Neuron (in vitro differentiated cells): ENCODE results near the gene ETV6.

Experiments used
- H2AFZ ChIP-seq: one replicate; pipeline ENCODE4 v1.6.1; 2013; ENCODE audit warnings: low read depth, mild to moderate bottlenecking, inconsistent platforms, low read length, moderate library complexity
- H3K27me3 ChIP-seq: one replicate; pipeline ENCODE4 v1.6.1; 2013; ENCODE audit warnings: low read length; ENCODE audit not compliant: insufficient read depth
- H3K36me3 ChIP-seq: one replicate; pipeline ENCODE4 v1.6.1; 2013; ENCODE audit warnings: low read length; ENCODE audit not compliant: insufficient read depth
- H3K4me1 ChIP-seq: one replicate; pipeline ENCODE4 v1.6.1; 2013; ENCODE audit warnings: low read length; ENCODE audit not compliant: insufficient read depth
- H3K4me3 ChIP-seq: 2 replicates; pipeline ENCODE4 v1.5.1; 2013; ENCODE audit warnings: mild to moderate bottlenecking, low read length, moderate library complexity
- H3K9me3 ChIP-seq: one replicate; pipeline ENCODE4 v1.6.1; 2013; ENCODE audit warnings: low read length

The ETV6 gene

GRCh38 chr12:11782914-11783420, 133.5 kb downstream of the ETV6 start:
- peaks cover 4% of the 10 kb centered on the region for H3K4me1 ChIP-seq
- H3K36me3 ChIP-seq: no peaks in the 10 kb centered on the region
- H3K4me3 ChIP-seq: no peak overlapping the region
- H3K9me3 ChIP-seq: no peaks in the 10 kb centered on the region
- H3K27me3 ChIP-seq: no peaks in the 10 kb centered on the region
- no peak overlapping the region for H2AFZ ChIP-seq

- Histone ChIP-seq H3K9me3 (no peaks in the 10 kb centered on the region), H3K4me1 (no peaks in the 10 kb centered on the region), H3K36me3 (no peaks in the 10 kb centered on the region), H2AFZ (no peak overlapping the region), H3K27me3 (no peaks in the 10 kb centered on the region), H3K4me3 (no peak overlapping the region)
Measured at GRCh38 chr12:11785712-11786111, 136.2 kb downstream of the ETV6 start.

- Histone ChIP-seq H2AFZ (no peak overlapping the region), H3K36me3 (no peaks in the 10 kb centered on the region), H3K27me3 (no peaks in the 10 kb centered on the region), H3K9me3 (no peaks in the 10 kb centered on the region), H3K4me1 (no peaks in the 10 kb centered on the region), H3K4me3 (no peak overlapping the region)
Measured at GRCh38 chr12:11786638-11787365, 137.3 kb downstream of the ETV6 start.

- H3K4me3 ChIP-seq: no peak overlapping the region
- H3K9me3 ChIP-seq: no peaks in the 10 kb centered on the region
- no peaks in the 10 kb centered on the region for H3K4me1 ChIP-seq
- no peaks in the 10 kb centered on the region for H3K27me3 ChIP-seq
- no peaks in the 10 kb centered on the region for H3K36me3 ChIP-seq
- no peak overlapping the region for H2AFZ ChIP-seq
Measured at GRCh38 chr12:11787437-11787836, 138.0 kb downstream of the ETV6 start.

GRCh38 chr12:11787933-11788849, 138.7 kb downstream of the ETV6 start:
- no peaks in the 10 kb centered on the region for H3K27me3 ChIP-seq
- H2AFZ ChIP-seq: no peak overlapping the region
- H3K9me3 ChIP-seq: no peaks in the 10 kb centered on the region
- H3K36me3 ChIP-seq: no peaks in the 10 kb centered on the region
- no peaks in the 10 kb centered on the region for H3K4me1 ChIP-seq
- H3K4me3 ChIP-seq: no peak overlapping the region

GRCh38 chr12:11793921-11794710, 144.6 kb downstream of the ETV6 start:
- H3K36me3 ChIP-seq: no peaks in the 10 kb centered on the region
- H3K4me3 ChIP-seq: no peak overlapping the region
- H3K27me3 ChIP-seq: no peaks in the 10 kb centered on the region
- peaks cover 1% of the 10 kb centered on the region for H3K9me3 ChIP-seq
- no peak overlapping the region for H2AFZ ChIP-seq
- H3K4me1 ChIP-seq: no peaks in the 10 kb centered on the region

- H3K27me3 ChIP-seq: no peaks in the 10 kb centered on the region
- no peaks in the 10 kb centered on the region for H3K36me3 ChIP-seq
- H2AFZ ChIP-seq: no peak overlapping the region
- peaks cover 2% of the 10 kb centered on the region for H3K9me3 ChIP-seq
- H3K4me3 ChIP-seq: no peak overlapping the region
- no peaks in the 10 kb centered on the region for H3K4me1 ChIP-seq
Measured at GRCh38 chr12:11794751-11795150, 145.3 kb downstream of the ETV6 start.

- no peak overlapping the region for H3K4me3 ChIP-seq
Measured at GRCh38 chr12:11795192-11795912, 145.9 kb downstream of the ETV6 start.

GRCh38 chr12:11795913-11796459, 146.5 kb downstream of the ETV6 start:
- H3K4me1 ChIP-seq: no peaks in the 10 kb centered on the region
- peaks cover 2% of the 10 kb centered on the region for H3K9me3 ChIP-seq
- H3K4me3 ChIP-seq: no peak overlapping the region
- H2AFZ ChIP-seq: no peak overlapping the region
- H3K27me3 ChIP-seq: no peaks in the 10 kb centered on the region
- no peaks in the 10 kb centered on the region for H3K36me3 ChIP-seq

More at GRCh38 chr12:11795192-11795912, 145.9 kb downstream of the ETV6 start:
- no peaks in the 10 kb centered on the region for H3K4me1 ChIP-seq
- no peak overlapping the region for H2AFZ ChIP-seq
- H3K9me3 ChIP-seq: peaks cover 2% of the 10 kb centered on the region
- no peaks in the 10 kb centered on the region for H3K27me3 ChIP-seq
- H3K36me3 ChIP-seq: no peaks in the 10 kb centered on the region

GRCh38 chr12:11797317-11797913, 147.9 kb downstream of the ETV6 start:
- Histone ChIP-seq H3K27me3 (no peaks in the 10 kb centered on the region), H3K36me3 (no peaks in the 10 kb centered on the region), H3K9me3 (peaks cover 2% of the 10 kb centered on the region), H2AFZ (no peak overlapping the region), H3K4me3 (no peak overlapping the region), H3K4me1 (no peaks in the 10 kb centered on the region)

- Histone ChIP-seq H3K4me3 (no peak overlapping the region), H3K4me1 (no peaks in the 10 kb centered on the region), H3K27me3 (no peaks in the 10 kb centered on the region), H2AFZ (no peak overlapping the region), H3K9me3 (peaks cover 2% of the 10 kb centered on the region), H3K36me3 (no peaks in the 10 kb centered on the region)
Measured at GRCh38 chr12:11798006-11798708, 148.7 kb downstream of the ETV6 start.
